ENCODE results near the gene KHSRP. TPM values are rescaled to one million over a fixed set of nuclear protein-coding genes. Genes with fewer than 3 reads are reported as not detected.

KHSRP gene
- total RNA-seq, 1 experiment from 2014 or later = 288 TPM

GRCh38 chr19:6452223-6452614, 27.6 kb upstream of the KHSRP start:
- intact Hi-C loops (cut with micrococcal nuclease; ENCODE audit: unreplicated experiment) = no loop called here
- Histone ChIP-seq H3K4me1 (replicated peaks; ENCODE audit: insufficient read depth) (no peaks in the 10 kb centered on the region), H3K4me2 (no peak overlapping the region), H3K9me2 (ENCODE audit: insufficient read depth) (no peaks in the 10 kb centered on the region), H3K79me2 (ENCODE audit: low read depth) (no peaks in the 10 kb centered on the region), H3K27me3 (ENCODE audit: insufficient read depth, low read depth) (no peaks in the 10 kb centered on the region), H3K4me3 (no peak overlapping the region), H4K20me1 (ENCODE audit: insufficient read depth) (no peaks in the 10 kb centered on the region), H3K9me3 (ENCODE audit: insufficient read depth, low read depth) (no peaks in the 10 kb centered on the region), H3K36me3 (ENCODE audit: low read depth) (no peaks in the 10 kb centered on the region), H2AFZ (no peak overlapping the region), H3K27ac (no peak overlapping the region), H3F3A (ENCODE audit: insufficient read depth, low read depth) (no peaks in the 10 kb centered on the region)
- no peak for TF ChIP-seq EZH2 (IDR thresholded peaks at IDR 0.05; ENCODE audit: low read depth)
- TF ChIP-seq CTCF (conservative IDR thresholded peaks at IDR 0.05) = no peak
- DNase-seq = no peak
- POLR2A ChIA-PET (ENCODE audit: unreplicated experiment) = no interaction called here
- no TSS peak for BruUV-seq (replicated peaks)
- CTCF ChIA-PET = no interaction called here

GRCh38 chr19:6451583-6452222, 27.1 kb upstream of the KHSRP start:
- Histone ChIP-seq H4K20me1 (ENCODE audit: insufficient read depth) (no peaks in the 10 kb centered on the region), H3K4me1 (replicated peaks; ENCODE audit: insufficient read depth) (no peaks in the 10 kb centered on the region), H3K9me2 (ENCODE audit: insufficient read depth) (no peaks in the 10 kb centered on the region), H3K9me3 (ENCODE audit: insufficient read depth, low read depth) (no peaks in the 10 kb centered on the region), H2AFZ (no peak overlapping the region), H3K27me3 (ENCODE audit: insufficient read depth, low read depth) (no peaks in the 10 kb centered on the region), H3F3A (ENCODE audit: insufficient read depth, low read depth) (no peaks in the 10 kb centered on the region), H3K36me3 (ENCODE audit: low read depth) (no peaks in the 10 kb centered on the region), H3K4me2 (no peak overlapping the region), H3K4me3 (no peak overlapping the region), H3K27ac (no peak overlapping the region), H3K79me2 (ENCODE audit: low read depth) (no peaks in the 10 kb centered on the region)
- intact Hi-C loops (cut with micrococcal nuclease; ENCODE audit: unreplicated experiment) = no loop called here
- CTCF ChIA-PET = no interaction called here
- POLR2A ChIA-PET (ENCODE audit: unreplicated experiment) = no interaction called here
- no peak for DNase-seq
- TF ChIP-seq CTCF (conservative IDR thresholded peaks at IDR 0.05) (no peak), EZH2 (IDR thresholded peaks at IDR 0.05; ENCODE audit: low read depth) (no peak)
- BruUV-seq (replicated peaks) = no TSS peak

- no peak for TF ChIP-seq EZH2 (IDR thresholded peaks at IDR 0.05; ENCODE audit: low read depth)
- TF ChIP-seq CTCF (conservative IDR thresholded peaks at IDR 0.05) = no peak
- BruUV-seq (replicated peaks) = no TSS peak
- Histone ChIP-seq H4K20me1 (ENCODE audit: insufficient read depth) (no peaks in the 10 kb centered on the region), H3K4me3 (no peak overlapping the region), H3K4me2 (no peak overlapping the region), H3K27me3 (ENCODE audit: insufficient read depth, low read depth) (no peaks in the 10 kb centered on the region), H3K79me2 (ENCODE audit: low read depth) (no peaks in the 10 kb centered on the region), H2AFZ (no peak overlapping the region), H3F3A (ENCODE audit: insufficient read depth, low read depth) (no peaks in the 10 kb centered on the region), H3K4me1 (replicated peaks; ENCODE audit: insufficient read depth) (no peaks in the 10 kb centered on the region), H3K9me3 (ENCODE audit: insufficient read depth, low read depth) (no peaks in the 10 kb centered on the region), H3K9me2 (ENCODE audit: insufficient read depth) (no peaks in the 10 kb centered on the region), H3K27ac (no peak overlapping the region), H3K36me3 (ENCODE audit: low read depth) (no peaks in the 10 kb centered on the region)
- CTCF ChIA-PET = interaction anchor here (0.7 kb wide), 1 partner anchor 288 kb away, joined by 3 read pairs; no protein-coding TSS in a partner anchor
- DNase-seq = no peak
- intact Hi-C loops (cut with micrococcal nuclease; ENCODE audit: unreplicated experiment) = no loop called here
- POLR2A ChIA-PET (ENCODE audit: unreplicated experiment) = no interaction called here
Observed at GRCh38 chr19:6450166-6450565, 25.6 kb upstream of the KHSRP start.
